ENCODE data around the gene PYGO1. TPM values are rescaled to one million over a fixed set of nuclear protein-coding genes. Genes with fewer than 3 reads are reported as not detected.
"Not testable (repeated sequence)": the region's sequence is repeated elsewhere in the genome, so short reads cannot be mapped to it uniquely, and the experiment has no call there.

Gene PYGO1, protein sequence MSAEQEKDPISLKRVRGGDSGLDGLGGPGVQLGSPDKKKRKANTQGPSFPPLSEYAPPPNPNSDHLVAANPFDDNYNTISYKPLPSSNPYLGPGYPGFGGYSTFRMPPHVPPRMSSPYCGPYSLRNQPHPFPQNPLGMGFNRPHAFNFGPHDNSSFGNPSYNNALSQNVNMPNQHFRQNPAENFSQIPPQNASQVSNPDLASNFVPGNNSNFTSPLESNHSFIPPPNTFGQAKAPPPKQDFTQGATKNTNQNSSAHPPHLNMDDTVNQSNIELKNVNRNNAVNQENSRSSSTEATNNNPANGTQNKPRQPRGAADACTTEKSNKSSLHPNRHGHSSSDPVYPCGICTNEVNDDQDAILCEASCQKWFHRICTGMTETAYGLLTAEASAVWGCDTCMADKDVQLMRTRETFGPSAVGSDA
- total RNA-seq, result 1.4 and 12.4 TPM in 2 replicates

- DNase-seq (ENCODE audit: low read depth), result no peak
Measured at GRCh38 chr15:55588070-55588814, at the start of gene PYGO1. Gene PYGO1 (minus strand): TSS chr15:55588345. CDS start chr15:55587883, 462 bp downstream.

- DNase-seq (ENCODE audit: low read depth), result no peak
Measured at GRCh38 chr15:55637086-55637485, 48.9 kb upstream of the PYGO1 start.

DNA sequence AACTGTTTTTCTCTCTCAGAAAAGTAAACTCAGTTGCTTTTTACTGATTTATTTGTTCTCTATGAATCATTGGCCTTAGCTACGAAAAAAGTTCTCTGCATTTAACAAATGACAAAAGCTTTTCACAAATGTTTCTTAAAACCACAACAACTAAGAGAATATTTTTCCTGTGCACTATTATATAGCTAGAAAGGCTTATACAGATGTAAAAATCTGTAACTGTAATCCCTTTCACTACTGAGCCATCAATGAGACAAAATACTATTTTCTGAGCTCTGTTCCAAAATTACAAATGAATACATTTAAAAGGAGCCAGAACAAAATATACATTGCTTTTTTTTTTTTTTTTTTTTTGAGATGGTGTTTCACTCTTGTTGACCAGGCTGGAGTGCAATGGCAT, 45.6 kb upstream of the PYGO1 start:
- no peak for DNase-seq (ENCODE audit: low read depth)

- no peak for DNase-seq (ENCODE audit: low read depth)
Measured at GRCh38 chr15:55632434-55632833, 44.3 kb upstream of the PYGO1 start.

DNA sequence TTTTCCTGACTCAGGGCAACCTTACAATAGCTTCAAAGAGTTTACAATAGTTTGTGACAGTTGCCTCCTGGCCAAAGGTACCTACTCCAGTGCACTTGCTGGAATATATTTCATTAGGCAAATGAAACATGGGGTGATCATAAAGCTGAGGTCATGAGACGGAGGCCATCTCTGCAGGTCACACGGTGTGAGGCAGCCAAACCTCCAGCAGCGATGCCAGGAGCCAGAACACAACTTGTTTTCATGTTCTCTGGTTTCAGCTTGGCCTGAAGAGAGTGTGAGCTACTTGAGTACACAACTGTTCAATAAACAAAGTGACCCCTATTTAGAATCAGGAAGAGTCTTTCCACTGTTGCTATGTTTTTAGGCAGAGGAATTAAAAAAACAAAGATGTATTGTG, 42.7 kb upstream of the PYGO1 start:
- DNase-seq (ENCODE audit: low read depth), result peak; percentile 48

- DNase-seq (ENCODE audit: low read depth), result no peak
Measured at GRCh38 chr15:55628369-55628730, 40.2 kb upstream of the PYGO1 start.

GRCh38 chr15:55627730-55628368, 39.7 kb upstream of the PYGO1 start:
- DNase-seq (ENCODE audit: low read depth), result peak; percentile 98

DNA sequence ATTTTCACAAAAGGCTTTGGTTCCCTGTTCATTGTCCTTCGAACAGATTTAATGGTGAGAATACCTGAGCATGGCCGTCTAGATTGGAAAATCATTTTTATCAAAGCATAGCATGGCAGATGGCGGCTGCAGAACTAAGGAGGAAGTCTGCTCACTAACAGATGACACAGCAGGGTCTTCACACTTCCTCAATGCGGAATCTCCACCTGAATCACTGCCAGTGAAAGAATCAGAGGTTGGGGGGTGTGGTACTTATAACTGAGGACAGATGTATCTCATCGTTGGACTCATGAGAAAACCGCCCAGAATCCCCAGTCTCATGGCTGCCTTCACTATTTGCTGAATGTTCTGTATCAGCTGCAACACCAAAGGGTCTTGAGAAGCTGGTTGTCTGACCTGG, 31.6 kb upstream of the PYGO1 start:
- no peak for DNase-seq (ENCODE audit: low read depth)

DNA sequence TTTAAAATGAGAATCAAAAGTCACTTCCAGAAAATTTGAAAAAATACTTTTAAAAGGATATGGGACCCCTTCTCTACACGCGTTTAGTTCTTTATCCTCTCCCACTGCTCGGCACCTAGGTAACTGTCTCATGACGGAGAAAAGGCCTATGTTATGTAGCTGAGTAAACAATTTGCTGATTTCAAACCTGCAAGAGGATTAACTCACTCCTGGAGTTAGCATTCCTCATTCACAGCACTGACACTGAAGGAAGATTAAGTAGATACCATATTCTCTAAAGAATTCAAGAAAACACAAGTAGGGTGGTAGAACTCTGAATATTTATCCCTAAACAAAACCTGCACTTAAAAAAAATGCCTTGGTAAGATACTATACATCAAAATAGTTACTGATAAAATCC, 30.2 kb upstream of the PYGO1 start:
- no peak for DNase-seq (ENCODE audit: low read depth)

DNA sequence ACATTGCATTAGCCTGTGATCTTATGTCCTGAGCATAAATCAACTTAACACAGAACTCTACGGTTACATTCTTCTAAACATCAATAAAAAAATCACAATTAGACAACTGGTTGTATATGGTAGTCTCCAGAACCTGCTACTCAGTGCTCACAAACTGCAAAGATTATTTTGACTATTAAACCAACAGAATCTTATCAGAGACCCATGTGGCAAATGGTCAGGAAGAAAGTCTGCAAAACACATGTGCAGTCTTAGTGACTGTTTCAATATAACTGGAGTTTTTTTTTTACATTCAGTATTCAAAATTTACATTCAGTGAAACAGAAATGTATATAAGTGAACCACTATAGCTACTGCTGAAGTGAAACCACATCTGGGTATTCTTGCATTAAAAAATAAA, 27.3 kb upstream of the PYGO1 start:
- no peak for DNase-seq (ENCODE audit: low read depth)

- DNase-seq (ENCODE audit: low read depth), result no peak
Measured at GRCh38 chr15:55613727-55614126, 25.6 kb upstream of the PYGO1 start.

GRCh38 chr15:55606214-55606613, 18.1 kb upstream of the PYGO1 start:
- no peak for DNase-seq (ENCODE audit: low read depth)

GRCh38 chr15:55601374-55601773, 13.2 kb upstream of the PYGO1 start:
- no peak for DNase-seq (ENCODE audit: low read depth)

DNA sequence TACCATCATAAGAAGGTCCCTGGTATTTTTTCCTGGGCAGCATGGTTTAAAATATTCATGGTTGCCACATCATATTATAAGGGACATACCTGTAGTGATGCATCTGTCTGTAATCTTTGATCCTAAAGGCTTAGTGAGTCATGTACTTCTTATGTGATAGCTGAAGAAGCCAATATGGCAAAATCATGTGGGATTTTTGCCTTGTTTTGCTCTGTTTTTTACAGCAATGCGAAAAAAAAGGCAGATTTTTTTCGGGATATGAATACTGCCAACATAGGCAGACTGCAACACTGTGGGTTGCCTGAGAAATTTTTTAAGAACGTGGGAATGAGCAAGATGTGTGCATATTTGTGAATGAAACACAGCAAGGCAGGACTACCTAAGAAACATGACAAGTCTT, 11.3 kb upstream of the PYGO1 start:
- no peak for DNase-seq (ENCODE audit: low read depth)

GRCh38 chr15:55593019-55593418, 4.9 kb upstream of the PYGO1 start:
- not testable (repeated sequence) for DNase-seq (ENCODE audit: low read depth)

- DNase-seq (ENCODE audit: low read depth), result no peak
Measured at GRCh38 chr15:55590788-55591187, 2.6 kb upstream of the PYGO1 start.

DNA sequence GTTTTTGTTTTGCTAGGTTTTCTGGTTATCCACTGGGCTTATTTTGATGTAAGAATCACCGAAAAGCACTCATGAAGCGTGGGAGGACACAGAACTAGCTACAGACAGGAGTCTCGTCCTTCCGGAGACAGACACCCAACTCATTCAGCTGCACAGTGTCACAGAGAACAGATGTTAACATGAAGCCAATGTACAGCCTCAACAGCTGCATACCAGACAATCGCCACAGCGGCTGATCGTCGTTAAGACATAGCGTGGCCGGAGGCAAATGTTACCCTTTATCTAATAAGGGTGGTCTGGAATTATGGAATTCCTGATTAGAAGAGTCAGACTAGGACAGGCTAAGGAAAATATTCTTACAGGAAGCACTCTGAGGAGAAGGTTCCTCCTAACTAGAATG, 1.1 kb upstream of the PYGO1 start:
- no peak for DNase-seq (ENCODE audit: low read depth)

- DNase-seq (ENCODE audit: low read depth), result peak; percentile 3
Measured at GRCh38 chr15:55588815-55589115, 620 bp upstream of the PYGO1 start.

- no peak for DNase-seq (ENCODE audit: low read depth)
Measured at GRCh38 chr15:55587321-55588069, 650 bp downstream of the PYGO1 start.

DNA sequence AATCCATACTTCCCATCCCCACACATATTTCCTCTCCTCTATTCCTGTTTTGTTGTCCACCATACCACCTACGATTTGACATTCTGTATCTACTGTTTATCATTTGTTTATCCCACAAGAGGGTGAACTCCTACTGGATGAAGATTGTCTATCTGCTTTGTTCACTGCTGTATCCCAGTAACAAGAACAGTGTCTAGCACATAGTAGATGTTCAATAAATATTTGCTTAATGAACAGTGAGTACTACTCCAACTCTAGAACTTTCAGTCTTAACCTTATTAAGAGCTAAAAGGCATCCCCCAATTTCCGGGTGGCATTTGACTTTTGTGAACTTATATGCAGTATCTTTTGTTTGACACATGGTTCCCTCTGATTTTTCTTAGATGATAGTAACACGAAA, 1.3 kb downstream of the PYGO1 start:
- no peak for DNase-seq (ENCODE audit: low read depth)

DNA sequence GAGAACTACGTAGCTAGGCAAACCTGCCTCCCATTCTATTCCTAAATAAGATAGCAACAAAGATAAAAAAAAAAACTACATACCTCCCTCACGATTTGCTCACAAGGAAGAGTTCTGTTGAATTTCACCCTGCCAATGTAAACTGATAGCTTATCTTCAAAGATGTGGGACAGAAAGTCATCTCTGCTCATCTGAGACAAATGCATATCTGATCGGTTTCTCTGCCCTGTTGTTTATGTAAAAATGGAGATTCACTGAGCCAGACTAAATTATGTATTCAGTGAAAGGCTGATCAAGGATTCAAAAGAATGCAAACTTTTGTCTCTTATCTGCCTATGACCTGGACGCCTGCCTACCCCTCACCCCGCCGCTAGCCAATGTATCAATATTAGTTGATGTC, 11.2 kb downstream of the PYGO1 start:
- DNase-seq (ENCODE audit: low read depth), result no peak

DNA sequence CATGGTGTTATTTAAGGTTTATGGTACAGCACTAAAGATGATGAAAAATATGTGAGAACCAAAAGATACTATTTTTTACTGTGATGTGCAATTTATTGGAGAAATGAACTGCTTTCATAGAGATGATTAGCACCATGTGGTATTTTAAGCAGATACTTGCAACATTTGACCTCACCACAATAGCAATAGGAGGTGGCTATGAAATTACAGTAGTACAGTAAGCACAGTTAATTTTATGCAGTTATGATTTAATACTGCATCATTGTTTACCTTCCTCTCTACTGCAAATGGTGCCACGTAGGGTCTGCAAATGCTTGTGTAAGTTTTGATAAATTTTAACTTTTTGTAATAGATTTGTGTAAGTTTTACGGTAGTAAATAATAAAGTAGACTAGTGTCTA, 14.0 kb downstream of the PYGO1 start:
- no peak for DNase-seq (ENCODE audit: low read depth)

All from renal cortical epithelial cell (primary cell).